Ascending aorta (tissue), 2 donors: ENCODE results near the gene HAGH. TPM values are rescaled to one million over a fixed set of nuclear protein-coding genes. Genes with fewer than 3 reads are reported as not detected.

Experiments
- DNase-seq, 2 donors: peaks; one replicate each; pipeline ENCODE4 v3.0.0-alpha.2; 2019; ENCODE audit warnings: low spot score in 2 of 2
- H3K27ac ChIP-seq, 2 donors: fragments of 200-600 bp; sonication (generic); one replicate each; pipeline ENCODE4 v1.5.1; 2016 to 2017; ENCODE audit warnings: mild to moderate bottlenecking in 1 of 2
- H3K27me3 ChIP-seq: fragments of 200-600 bp; sonication (generic); one replicate; pipeline ENCODE4 v1.5.1; 2017
- H3K36me3 ChIP-seq, 2 donors: fragments of 200-600 bp; sonication (generic); one replicate each; pipeline ENCODE4 v1.5.1; 2016
- H3K4me1 ChIP-seq, 2 donors: fragments of 200-600 bp; sonication (generic); one replicate each; pipeline ENCODE4 v1.5.1; 2016 to 2017; ENCODE audit warnings: mild to moderate bottlenecking in 1 of 2
- H3K4me3 ChIP-seq, 2 donors: fragments of 200-600 bp; sonication (generic); one replicate each; pipeline ENCODE4 v1.5.1; 2016 to 2017; ENCODE audit warnings: mild to moderate bottlenecking in 1 of 2
- H3K9me3 ChIP-seq, 2 donors: fragments of 200-600 bp; sonication (generic); one replicate each; pipeline ENCODE4 v1.5.1; 2016
- CTCF ChIP-seq, 3 experiments: fragments of 200-600 bp in 2 of 3; fragments of 450-650 bp in 1 of 3; sonication (generic) in 2 of 3; IDR thresholded peaks; one replicate each; pipeline ENCODE4 v1.5.1; 2016 to 2019; ENCODE audit warnings: antibody characterized with exemption in 3 of 3, mild to moderate bottlenecking in 1 of 3, moderate library complexity in 1 of 3
- intact Hi-C: fragments of 100-400 bp; cut with DNase I; formaldehyde crosslinking; loops from one replicate; pipeline ENCODE4 v1.15.1; 2023
- total RNA-seq: library from RNA; depleted of rRNA; stranded (reverse); fragments of >200 nt; gene quantifications from one replicate; pipeline ENCODE4 v1.1.0, GENCODE V29; 2016

HAGH gene
- total RNA-seq, 1 donor from 2014 or later, result 177 TPM

- no peaks in the 10 kb centered on the region for H3K27me3 ChIP-seq
- peaks cover 37 to 49% of the 10 kb centered on the region in 2 donors for H3K36me3 ChIP-seq
- H3K27ac ChIP-seq, result no peak overlapping the region
- H3K9me3 ChIP-seq, result no peaks in the 10 kb centered on the region
- peak in 1 of 2 donors; percentile 55 for DNase-seq
- H3K4me3 ChIP-seq, result no peak overlapping the region
- intact Hi-C loops, result no loop called here
- no peak for TF ChIP-seq CTCF (IDR thresholded peaks at IDR 0.05)
- peaks cover 0 to 6% of the 10 kb centered on the region in 2 donors for H3K4me1 ChIP-seq
Observed at GRCh38 chr16:1789643-1790045, 37.0 kb downstream of the HAGH start.

GRCh38 chr16:1788708-1789100 lies 37.9 kb downstream of the HAGH start:
- no peak for TF ChIP-seq CTCF (IDR thresholded peaks at IDR 0.05)
- peaks cover 5 to 15% of the 10 kb centered on the region in 2 donors for H3K4me1 ChIP-seq
- peak; percentile 2 to 60 for DNase-seq

GRCh38 chr16:1788095-1788707 lies 38.4 kb downstream of the HAGH start:
- no peak for TF ChIP-seq CTCF (IDR thresholded peaks at IDR 0.05)
- Histone ChIP-seq H3K9me3 (no peaks in the 10 kb centered on the region), H3K27ac (no peak overlapping the region), H3K4me1 (peaks cover 5 to 15% of the 10 kb centered on the region in 2 donors), H3K36me3 (peaks cover 37 to 49% of the 10 kb centered on the region in 2 donors), H3K4me3 (no peak overlapping the region), H3K27me3 (no peaks in the 10 kb centered on the region)
- intact Hi-C loops, result no loop called here
- DNase-seq, result peak in 1 of 2 donors; percentile 57

More at GRCh38 chr16:1788708-1789100, 37.9 kb downstream of the HAGH start:
- Histone ChIP-seq H3K27ac (no peak overlapping the region), H3K9me3 (no peaks in the 10 kb centered on the region), H3K36me3 (peaks cover 37 to 49% of the 10 kb centered on the region in 2 donors), H3K27me3 (no peaks in the 10 kb centered on the region), H3K4me3 (no peak overlapping the region)
- intact Hi-C loops, result no loop called here

GRCh38 chr16:1787322-1788094 lies 39.1 kb downstream of the HAGH start:
- intact Hi-C loops, result no loop called here
- no peaks in the 10 kb centered on the region for H3K9me3 ChIP-seq
- no peaks in the 10 kb centered on the region for H3K27me3 ChIP-seq
- no peak overlapping the region for H3K27ac ChIP-seq
- peak; percentile 5 to 59 for DNase-seq
- no peak overlapping the region for H3K4me3 ChIP-seq
- no peak for TF ChIP-seq CTCF (IDR thresholded peaks at IDR 0.05)
- H3K4me1 ChIP-seq, result peaks cover 5 to 15% of the 10 kb centered on the region in 2 donors
- peaks cover 37 to 49% of the 10 kb centered on the region in 2 donors for H3K36me3 ChIP-seq

- intact Hi-C loops, result no loop called here
- Histone ChIP-seq H3K36me3 (peaks cover 37 to 49% of the 10 kb centered on the region in 2 donors), H3K27me3 (no peaks in the 10 kb centered on the region), H3K4me3 (no peak overlapping the region), H3K9me3 (no peaks in the 10 kb centered on the region), H3K4me1 (peaks cover 5 to 15% of the 10 kb centered on the region in 2 donors), H3K27ac (no peak overlapping the region)
- no peak for DNase-seq
- TF ChIP-seq CTCF (IDR thresholded peaks at IDR 0.05), result no peak
Observed at GRCh38 chr16:1787056-1787321, 39.6 kb downstream of the HAGH start.
